Fibroblast of mammary gland (primary cell): ENCODE data around the gene GABRP.
"Not testable (repeated sequence)": the region's sequence is repeated elsewhere in the genome, so short reads cannot be mapped to it uniquely, and the experiment has no call there.

Source experiments
- DNase-seq: peaks from one replicate; pipeline ENCODE4 v3.0.0-alpha.2; 2010; ENCODE audit warnings: low read depth
- H3K4me3 ChIP-seq: 2 replicates; pipeline ENCODE4 v1.5.1; 2011; ENCODE audit warnings: low read depth, mild to moderate bottlenecking, low read length, moderate library complexity; ENCODE audit not compliant: control insufficient read depth
- CTCF ChIP-seq: conservative IDR thresholded peaks from 2 replicates; pipeline ENCODE4 v1.5.1; 2011; ENCODE audit warnings: low read depth, low read length, inconsistent platforms; ENCODE audit not compliant: control insufficient read depth, insufficient read depth

GABRP gene

GRCh38 chr5:170748951-170749471 lies 34.5 kb upstream of the GABRP start:
- DNase-seq, result no peak
- no peak overlapping the region for H3K4me3 ChIP-seq
- no peak for TF ChIP-seq CTCF

- no peak overlapping the region for H3K4me3 ChIP-seq
- DNase-seq, result no peak
- no peak for TF ChIP-seq CTCF
These were observed 33.6 kb upstream of the GABRP start for GRCh38 chr5:170749911-170750431.

GRCh38 chr5:170750791-170751190 lies 32.7 kb upstream of the GABRP start:
- TF ChIP-seq CTCF, result no peak
- DNase-seq, result no peak
- H3K4me3 ChIP-seq, result no peak overlapping the region

- DNase-seq, result no peak
- TF ChIP-seq CTCF, result no peak
- no peak overlapping the region for H3K4me3 ChIP-seq
These were observed 31.9 kb upstream of the GABRP start for GRCh38 chr5:170751631-170752030.

GRCh38 chr5:170752257-170753215 lies 31.0 kb upstream of the GABRP start:
- H3K4me3 ChIP-seq, result no peak overlapping the region
- TF ChIP-seq CTCF, result no peak
- no peak for DNase-seq

GRCh38 chr5:170753311-170753710 lies 30.2 kb upstream of the GABRP start:
- H3K4me3 ChIP-seq, result no peak overlapping the region
- no peak for DNase-seq
- no peak for TF ChIP-seq CTCF

GRCh38 chr5:170754508-170754907 lies 29.0 kb upstream of the GABRP start:
- not testable (repeated sequence) for H3K4me3 ChIP-seq

More at GRCh38 chr5:170754508-170754907, 29.0 kb upstream of the GABRP start:
- DNase-seq, result not testable (repeated sequence)
